GM12878 (cell line): ENCODE data around the gene NAA20. TPM values are rescaled to one million over a fixed set of nuclear protein-coding genes. Genes with fewer than 3 reads are reported as not detected.

Source experiments
- ATAC-seq: fragments of 200-7000 bp; cut with Tn5 transposase; 3 replicates; pipeline ENCODE4 v1.9.1; 2020; ENCODE audit warnings: mild to moderate bottlenecking, moderate library complexity
- BruUV-seq: library from RNA; stranded (reverse); fragments of 400-500 nt; replicated peaks from 2 replicates; lab custom pipeline; 2021; lab: Mats Ljungman, UMichigan
- CTCF ChIA-PET: fragments of 300-600 bp; sonication (Branson Sonifier 250); formaldehyde crosslinking; extraction: SDS; loops from one replicate; lab custom pipeline; 2021; ENCODE audit warnings: inconsistent platforms; lab: Yijun Ruan, JAX
- POLR2A ChIA-PET: fragments of 350-600 bp; formaldehyde crosslinking; extraction: SDS; loops from one replicate; lab custom pipeline; 2021; ENCODE audit warnings: inconsistent platforms; lab: Charles Lee
- RAD21 ChIA-PET: fragments of 300-600 bp; sonication (Branson Sonifier 250); formaldehyde crosslinking; loops from one replicate; lab custom pipeline; 2023; ENCODE audit warnings: antibody characterized with exemption; ENCODE audit not compliant: unreplicated experiment; lab: Charles Lee
- SMC1A ChIA-PET: fragments of 300-600 bp; sonication (Branson Sonifier 250); formaldehyde crosslinking; loops from one replicate; lab custom pipeline; 2023; ENCODE audit not compliant: unreplicated experiment, uncharacterized antibody; lab: Charles Lee
- DNase-seq: peaks from one replicate; pipeline ENCODE4 v3.0.0-alpha.2; 2011; ENCODE audit warnings: low read depth, low spot score
- FAIRE-seq: peaks from 3 replicates; lab custom pipeline; 2011; peaks lifted over from hg19 to GRCh38; lab: Jason Lieb, UNC
- H2AFZ ChIP-seq: 2 replicates; pipeline ENCODE4 v1.6.0; 2011; ENCODE audit warnings: low read depth, low read length, control low read depth; ENCODE audit not compliant: control insufficient read depth
- H3K27ac ChIP-seq: 2 replicates; pipeline ENCODE4 v1.5.1; 2011; ENCODE audit warnings: control low read depth; ENCODE audit not compliant: control insufficient read depth, insufficient read depth
- H3K27me3 ChIP-seq, 2 experiments: replicated peaks in 1 of 2; 2 replicates each; pipeline versions ENCODE4 v1.6.0 to v1.6.1; 2011; ENCODE audit warnings: low read length in 1 of 2; ENCODE audit not compliant: control insufficient read depth in 2 of 2, insufficient read depth in 2 of 2
- H3K36me3 ChIP-seq, 2 experiments: 2 replicates each; pipeline ENCODE4 v1.5.1; 2011; ENCODE audit warnings: low read length in 1 of 2; ENCODE audit not compliant: control insufficient read depth in 2 of 2, insufficient read depth in 2 of 2
- H3K4me1 ChIP-seq: 2 replicates; pipeline ENCODE4 v1.6.1; 2011; ENCODE audit warnings: mild to moderate bottlenecking, low read length, moderate library complexity, mixed read lengths; ENCODE audit not compliant: control insufficient read depth, insufficient read depth
- H3K4me2 ChIP-seq: 2 replicates; pipeline ENCODE4 v1.6.0; 2011; ENCODE audit warnings: control low read depth; ENCODE audit not compliant: control insufficient read depth, insufficient read depth
- H3K4me3 ChIP-seq: fragments of 200-600 bp; sonication (generic); 2 replicates; pipeline ENCODE4 v1.5.1; 2016
- H3K79me2 ChIP-seq: 2 replicates; pipeline ENCODE4 v1.6.0; 2011; ENCODE audit warnings: low read length; ENCODE audit not compliant: control insufficient read depth, insufficient read depth
- H3K9ac ChIP-seq: 2 replicates; pipeline ENCODE4 v1.8.0; 2011; ENCODE audit warnings: low read length, control low read depth, mixed read lengths; ENCODE audit not compliant: control insufficient read depth, insufficient read depth
- H3K9me3 ChIP-seq: replicated peaks from 3 replicates; pipeline ENCODE4 v1.5.1; 2011; ENCODE audit warnings: mild to moderate bottlenecking, low read length; ENCODE audit not compliant: control insufficient read depth, insufficient read depth
- H4K20me1 ChIP-seq: 2 replicates; pipeline ENCODE4 v1.6.0; 2011; ENCODE audit not compliant: control insufficient read depth, insufficient read depth
- CUX1 ChIP-seq: IDR thresholded peaks from 2 replicates; pipeline ENCODE4 v1.6.1; 2012; ENCODE audit warnings: improper control_type of control experiment, low read depth, low read length; ENCODE audit not compliant: insufficient replicate concordance
- FOS ChIP-seq: IDR thresholded peaks from 3 replicates; pipeline ENCODE4 v1.6.1; 2011; ENCODE audit warnings: borderline replicate concordance; ENCODE audit not compliant: insufficient read length; ENCODE audit errors: extremely low read depth
- TBL1XR1 ChIP-seq: IDR thresholded peaks from 2 replicates; pipeline ENCODE4 v1.6.1; 2012; ENCODE audit warnings: low read depth, low read length, improper control_type of control experiment
- ZZZ3 ChIP-seq: IDR thresholded peaks from 2 replicates; pipeline ENCODE4 v1.6.1; 2011; ENCODE audit warnings: low read depth; ENCODE audit not compliant: control insufficient read depth, insufficient read length
- WGBS: methylation state at CpG from one replicate; pipeline ENCODE4 v1.1.6; 2016; ENCODE audit warnings: low lambda C conversion rate; ENCODE audit not compliant: insufficient replicate concordance, insufficient coverage; ENCODE audit errors: missing lambda C conversion rate; 5-methylcytosine and 5-hydroxymethylcytosine counted together
- in situ Hi-C: fragments of 300-500 bp; cut with MboI; formaldehyde crosslinking; loops from 9 replicates; pipeline ENCODE4 v1.14.3; 2018; ENCODE audit warnings: mixed read lengths
- intact Hi-C: fragments of 100-400 bp; cut with micrococcal nuclease; formaldehyde crosslinking; loops from one replicate; pipeline ENCODE4 v1.14.2; 2022; ENCODE audit not compliant: unreplicated experiment
- polyA plus RNA-seq, 11 experiments: library from polyadenylated mRNA; depleted of rRNA in 4 of 11; unstranded in 6 of 11; stranded (reverse) in 5 of 11; fragments of >200 nt; fragmentation: Nextera tagmentation in 4 of 11; fragmentation: Illumina TruSeq in 1 of 11; extraction: Ambion mirVana in 4 of 11; extraction: Trizol in 1 of 11; gene quantifications; 1 replicate in 1 of 11; 2 replicates in 10 of 11; pipeline versions ENCODE4 v1.2.1 to v1.2.3, GENCODE V29; 2011 to 2016; ENCODE audit warnings: inconsistent platforms in 2 of 11, missing spikeins in 2 of 11, low read depth in 1 of 11
- total RNA-seq, 4 experiments: library from RNA; depleted of rRNA in 3 of 4; stranded (reverse); fragments of >200 nt in 3 of 4; fragmentation: Illumina TruSeq in 1 of 4; extraction: Trizol in 1 of 4; gene quantifications; 2 replicates each; pipeline versions ENCODE4 v1.2.1 to v1.2.3, GENCODE V29; 2013 to 2021

The NAA20 gene
- total and polyA plus RNA-seq, 10 of the 15 experiments (the other 5 are each of a cell fraction or from before 2014, with no cell fraction given) = 48.3 to 366 (median 89.1) TPM

- Histone ChIP-seq H3K4me2 (no peak overlapping the region), H4K20me1 (no peaks in the 10 kb centered on the region), H3K9me3 (no peaks in the 10 kb centered on the region), H3K4me1 (no peaks in the 10 kb centered on the region), H3K4me3 (no peak overlapping the region), H3K79me2 (no peaks in the 10 kb centered on the region), H3K27me3 (peaks cover 0 to 1% of the 10 kb centered on the region in 2 experiments; a peak in 1 of 4 replicates), H3K36me3 (no peaks in the 10 kb centered on the region), H3K9ac (no peak overlapping the region), H3K27ac (no peak overlapping the region), H2AFZ (no peak overlapping the region)
- DNase-seq (no peak), ATAC-seq (no peak), FAIRE-seq (no peak)
- WGBS = 71% methylated on average over 4 of the region's 4 CpGs
- in situ Hi-C loops = loop anchor here (5.0 to 10.0 kb wide), 2 partner anchors 494 to 517 kb away; no protein-coding TSS in a partner anchor
- ChIA-PET RAD21 (no interaction called here), SMC1A (no interaction called here), POLR2A (no interaction called here), CTCF (no interaction called here)
- TF ChIP-seq CUX1 (no peak), ZZZ3 (no peak), FOS (no peak), TBL1XR1 (no peak)
- intact Hi-C loops = no loop called here
- BruUV-seq = no TSS peak
These were observed 60.9 kb downstream of the NAA20 start for GRCh38 chr20:20078041-20078440.
